Heart left ventricle (tissue), 16 donors: ENCODE measurements around the gene AMPD2. TPM values are rescaled to one million over a fixed set of nuclear protein-coding genes. Genes with fewer than 3 reads are reported as not detected.
"Not testable (repeated sequence)": the region's sequence is repeated elsewhere in the genome, so short reads cannot be mapped to it uniquely, and the experiment has no call there.

Source experiments
- ATAC-seq, 4 donors: fragments of 200-7000 bp; cut with Tn5 transposase; one replicate each; pipeline ENCODE4 v1.9.1; 2020 to 2022; ENCODE audit warnings: moderate library complexity in 4 of 4, mild to moderate bottlenecking in 3 of 4, moderate number of reproducible peaks in 1 of 4
- DNase-seq, 5 donors: peaks; one replicate each; pipeline ENCODE4 v3.0.0-alpha.2; 2020
- H3K27ac ChIP-seq, 12 donors: fragments of 200-600 bp; sonication (generic) in 4 of 12; one replicate each; pipeline versions ENCODE4 v1.5.0 to v1.8.0; 2016 to 2022; ENCODE audit warnings: mild to moderate bottlenecking in 2 of 12
- H3K27me3 ChIP-seq, 9 donors: fragments of 200-600 bp; sonication (generic) in 2 of 9; one replicate each; pipeline versions ENCODE4 v1.5.1 to v1.8.0; 2016 to 2022; ENCODE audit warnings: mild to moderate bottlenecking in 3 of 9
- H3K36me3 ChIP-seq, 9 donors: fragments of 200-600 bp; sonication (generic) in 2 of 9; one replicate each; pipeline versions ENCODE4 v1.5.0 to v1.8.0; 2018 to 2022; ENCODE audit warnings: mild to moderate bottlenecking in 2 of 9
- H3K4me1 ChIP-seq, 12 donors: fragments of 200-600 bp; sonication (generic) in 4 of 12; one replicate each; pipeline versions ENCODE4 v1.5.0 to v1.8.0; 2016 to 2022; ENCODE audit warnings: mild to moderate bottlenecking in 3 of 12
- H3K4me3 ChIP-seq, 12 donors: fragments of 200-600 bp; sonication (generic) in 4 of 12; one replicate each; pipeline versions ENCODE4 v1.5.0 to v1.8.0; 2017 to 2022; ENCODE audit warnings: mild to moderate bottlenecking in 9 of 12, moderate library complexity in 4 of 12
- H3K9me3 ChIP-seq, 12 donors: fragments of 200-600 bp; sonication (generic) in 4 of 12; one replicate each; pipeline versions ENCODE4 v1.5.0 to v1.8.0; 2016 to 2022; ENCODE audit warnings: mild to moderate bottlenecking in 1 of 12
- CTCF ChIP-seq, 12 donors: fragments of 200-600 bp; sonication (generic) in 4 of 12; IDR thresholded peaks; one replicate each; pipeline versions ENCODE4 v1.5.0 to v1.8.0; 2018 to 2022; ENCODE audit warnings: antibody characterized with exemption in 12 of 12, mild to moderate bottlenecking in 5 of 12
- POLR2A ChIP-seq, 2 donors: fragments of 450-650 bp; IDR thresholded peaks; one replicate each; pipeline ENCODE4 v1.6.1; 2017; ENCODE audit warnings: antibody characterized with exemption in 2 of 2, mild to moderate bottlenecking in 2 of 2, moderate library complexity in 2 of 2
- WGBS, 4 donors: extraction: QIAGEN DNeasy Blood & Tissue Kit in 2 of 4; methylation state at CpG; one replicate each; pipeline versions ENCODE4 v1.1.5 to v1.1.7; 2013 to 2018; 5-methylcytosine and 5-hydroxymethylcytosine counted together
- intact Hi-C, 10 donors: fragments of 100-400 bp; cut with DNase I; formaldehyde crosslinking; loops; one replicate each; pipeline versions ENCODE4 v1.11.1 to v1.14.2; 2022
- polyA plus RNA-seq, 2 donors: library from polyadenylated mRNA; stranded (reverse); fragments of 200-250 nt; gene quantifications; one replicate each; pipeline ENCODE4 v1.2.3, GENCODE V29; 2013
- total RNA-seq, 9 donors: library from RNA; depleted of rRNA in 2 of 9; stranded (reverse); fragments of >200 nt in 2 of 9; fragmentation: NEBNext Ultra II Directional in 3 of 9; extraction: Animal tissue kit (Norgen Biotek cat#: 25700) in 3 of 9; gene quantifications; one replicate each; pipeline versions ENCODE4 v1.1.0 to v1.2.4, GENCODE V29; 2016 to 2023
- donor health status: ischemic (EF 13 %, LVEDD 7.1; RV severe dilation, severe dysfunction).
- donor health status: healthy with polysubstance abuse.
- donor health status: DM: no; HTN: yes; CAD: no.
- donor health status: DM: no; HTN: no; CAD: no.
- donor health status: ischemic (EF 25% LVEDD 6.9; RV normal size, moderate dysfunction).
- donor health status: ischemic (EF 25% LVEDD 5.7; RV mildly dilated, moderate dysfunction).
- donor health status: healthy.
- donor health status: DM: yes; HTN: yes; CAD: no.
- donor health status: ischemic (EF 35%, LVEDD 5.7; RV mildly dilated, moderate dysfunction).
- donor health status: nonischemic (EF 11% LVEDD 7.7; RV severe dilation, severe dysfunction).
- donor health status: DM: yes; HTN: yes; CAD: no.
- donor health status: PGD.
- donor health status: ischemic (EF 29% LVEDD 5.4; RV normal size, mild dysfunction).
- donor health status: nonischemic (EF 23%, LVEDD 6.1; RV moderate dilation, normal function).

The AMPD2 gene
- total and polyA plus RNA-seq, 11 donors, result 7.4 to 29.9 (median 10.0) TPM

GRCh38 chr1:109667452-109668122, 48.0 kb downstream of the AMPD2 start, which contains the start of gene GSTM2:
GSTM2 (plus strand) TSS chr1:109668057; CDS start chr1:109668116, 59 bp downstream.
- intact Hi-C loops, result loop anchor here in 1 of 10 donors (5.0 kb wide), 1 partner anchor 85 kb away; no protein-coding TSS in a partner anchor

GRCh38 chr1:109668123-109668775, 48.6 kb downstream of the AMPD2 start:
- Histone ChIP-seq H3K9me3 (no peaks in the 10 kb centered on the region), H3K27ac (peak overlapping the region in 9 of 12 donors; percentile 13 to 68 (median 54)), H3K4me1 (peaks cover 0 to 12% (median 7%) of the 10 kb centered on the region in 12 donors), H3K36me3 (peaks cover 0 to 22% (median 7%) of the 10 kb centered on the region in 9 donors), H3K4me3 (peak overlapping the region; percentile 31 to 73 (median 62)), H3K27me3 (no peaks in the 10 kb centered on the region)
- TF ChIP-seq POLR2A (IDR thresholded peaks at IDR 0.05) (no peak), CTCF (IDR thresholded peaks at IDR 0.05) (no peak)
- DNase-seq, result no peak
- intact Hi-C loops, result loop anchor here in 1 of 10 donors (5.0 kb wide), 1 partner anchor 84 kb away; no protein-coding TSS in a partner anchor
- ATAC-seq, result peak in 3 of 4 donors; percentile 9 to 36 (median 21)
- WGBS, 4 donors, result 4 to 10% (median 7%) methylated on average over 7 to 26 of the region's 26 CpGs

More at GRCh38 chr1:109667452-109668122, 48.0 kb downstream of the AMPD2 start, which contains the start of gene GSTM2:
- DNase-seq (peak; percentile 94 to 97 (median 96)), ATAC-seq (peak; percentile 99 to 100 (median 100))
- Histone ChIP-seq H3K27ac (peak within 1 kb of the TSS in 9 of 12 donors; percentile 13 to 68 (median 54)), H3K4me1 (peaks cover 0 to 15% (median 7%) of the 10 kb centered on the region in 12 donors), H3K27me3 (no peaks in the 10 kb centered on the region), H3K9me3 (no peaks in the 10 kb centered on the region), H3K36me3 (peaks cover 0 to 20% (median 7%) of the 10 kb centered on the region in 9 donors), H3K4me3 (peak within 1 kb of the TSS; percentile 31 to 73 (median 62))
- 11 to 15% (median 13%) methylated on average over 15 to 22 of the region's 22 CpGs for WGBS, 4 donors
- peak in 1 of 2 donors; percentile 60 for TF ChIP-seq POLR2A (IDR thresholded peaks at IDR 0.05)
- TF ChIP-seq CTCF (IDR thresholded peaks at IDR 0.05), result no peak

GRCh38 chr1:109669246-109669948, 49.8 kb downstream of the AMPD2 start:
- peak overlapping the region in 1 of 12 donors; percentile 18 for H3K27ac ChIP-seq
- intact Hi-C loops, result loop anchor here in 1 of 10 donors (5.0 kb wide), 1 partner anchor 83 kb away; no protein-coding TSS in a partner anchor
- H3K4me3 ChIP-seq, result no peak overlapping the region
- peaks cover 0 to 26% (median 7%) of the 10 kb centered on the region in 9 donors for H3K36me3 ChIP-seq
- DNase-seq (no peak), ATAC-seq (no peak)
- no peaks in the 10 kb centered on the region for H3K9me3 ChIP-seq
- TF ChIP-seq POLR2A (IDR thresholded peaks at IDR 0.05) (no peak), CTCF (IDR thresholded peaks at IDR 0.05) (no peak)
- H3K27me3 ChIP-seq, result no peaks in the 10 kb centered on the region
- WGBS, 4 donors, result 93 to 95% (median 95%) methylated on average over 20 to 22 of the region's 22 CpGs
- peaks cover 0 to 12% (median 6%) of the 10 kb centered on the region in 12 donors for H3K4me1 ChIP-seq

GRCh38 chr1:109669949-109670302, 50.3 kb downstream of the AMPD2 start:
- WGBS, 4 donors, result 92 to 96% (median 94%) methylated on average over 4 to 5 of the region's 5 CpGs
- H3K9me3 ChIP-seq, ATAC-seq, H3K27ac ChIP-seq, H3K27me3 ChIP-seq, DNase-seq, H3K4me3 ChIP-seq: not testable (repeated sequence)
- Histone ChIP-seq H3K4me1 (peaks cover 0 to 12% (median 6%) of the 10 kb centered on the region in 12 donors), H3K36me3 (peaks cover 0 to 24% (median 7%) of the 10 kb centered on the region in 9 donors)
- intact Hi-C loops, result loop anchor here in 2 of 10 donors (5.0 to 10.0 kb wide), 2 partner anchors 55 to 82 kb away; no protein-coding TSS in a partner anchor
